ENCODE measurements around the gene SPAG5.
"Not testable (repeated sequence)": the region's sequence is repeated elsewhere in the genome, so short reads cannot be mapped to it uniquely, and the experiment has no call there.

Gene SPAG5

GRCh38 chr17:28612531-28612930 lies 13.7 kb upstream of the SPAG5 start:
- Histone ChIP-seq H3K27me3 (ENCODE audit: control insufficient read depth, insufficient read depth, low read length, poor library complexity, severe bottlenecking) (no peaks in the 10 kb centered on the region), H3K36me3 (ENCODE audit: control insufficient read depth, insufficient read depth, low read length) (peaks cover 30% of the 10 kb centered on the region), H3K27ac (ENCODE audit: insufficient read depth, low read depth, low read length, poor library complexity, severe bottlenecking) (no peak overlapping the region), H3K4me1 (ENCODE audit: control insufficient read depth, insufficient read depth, low read length) (no peaks in the 10 kb centered on the region), H3K4me3 (ENCODE audit: insufficient read depth, low read depth, low read length) (no peak overlapping the region), H3K9me3 (ENCODE audit: control insufficient read depth, low read length) (no peaks in the 10 kb centered on the region)
- 92 to 98% methylated on average over 2 of the region's 2 CpGs for WGBS, 2 experiments

- H3K36me3 ChIP-seq (ENCODE audit: control insufficient read depth, insufficient read depth, low read length): peaks cover 17% of the 10 kb centered on the region
Measured at GRCh38 chr17:28610376-28610775, 11.6 kb upstream of the SPAG5 start.

DNA sequence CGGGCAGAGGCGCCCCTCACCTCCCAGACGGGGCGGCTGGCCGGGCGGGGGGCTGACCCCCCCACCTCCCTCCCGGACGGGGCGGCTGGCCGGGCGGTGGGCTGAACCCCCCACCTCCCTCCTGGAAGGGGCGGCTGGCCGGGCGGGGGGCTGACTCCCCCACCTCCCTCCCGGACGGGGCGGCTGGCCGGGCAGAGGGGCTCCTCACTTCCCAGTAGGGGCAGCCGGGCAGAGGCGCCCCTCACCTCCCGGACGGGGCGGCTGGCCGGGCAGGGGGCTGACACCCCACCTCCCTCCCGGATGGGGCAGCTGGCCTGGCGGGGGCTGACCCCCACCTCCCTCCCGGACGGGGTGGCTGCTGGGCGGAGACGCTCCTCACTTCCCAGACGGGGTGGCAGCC lies 5.2 kb upstream of the SPAG5 start:
- H3K27me3 ChIP-seq (ENCODE audit: control insufficient read depth, insufficient read depth, low read length, poor library complexity, severe bottlenecking); H3K27ac ChIP-seq (ENCODE audit: insufficient read depth, low read depth, low read length, poor library complexity, severe bottlenecking); H3K4me1 ChIP-seq (ENCODE audit: control insufficient read depth, insufficient read depth, low read length); H3K36me3 ChIP-seq (ENCODE audit: control insufficient read depth, insufficient read depth, low read length); H3K9me3 ChIP-seq (ENCODE audit: control insufficient read depth, low read length); H3K4me3 ChIP-seq (ENCODE audit: insufficient read depth, low read depth, low read length): not testable (repeated sequence)
- WGBS, 2 experiments: 92 to 98% methylated on average over 15 to 29 of the region's 31 CpGs

More at GRCh38 chr17:28610376-28610775, 11.6 kb upstream of the SPAG5 start:
- Histone ChIP-seq H3K4me1 (ENCODE audit: control insufficient read depth, insufficient read depth, low read length) (no peaks in the 10 kb centered on the region), H3K4me3 (ENCODE audit: insufficient read depth, low read depth, low read length) (no peak overlapping the region), H3K27ac (ENCODE audit: insufficient read depth, low read depth, low read length, poor library complexity, severe bottlenecking) (no peak overlapping the region), H3K27me3 (ENCODE audit: control insufficient read depth, insufficient read depth, low read length, poor library complexity, severe bottlenecking) (no peaks in the 10 kb centered on the region), H3K9me3 (ENCODE audit: control insufficient read depth, low read length) (no peaks in the 10 kb centered on the region)
- WGBS, 2 experiments: 94 to 95% methylated on average over 8 of the region's 8 CpGs

- H3K4me3 ChIP-seq (ENCODE audit: insufficient read depth, low read depth, low read length): peak overlapping the region; percentile 87
- H3K4me1 ChIP-seq (ENCODE audit: control insufficient read depth, insufficient read depth, low read length): peaks cover 6% of the 10 kb centered on the region
- no peak overlapping the region for H3K27ac ChIP-seq (ENCODE audit: insufficient read depth, low read depth, low read length, poor library complexity, severe bottlenecking)
- WGBS, 2 experiments: 32 to 37% methylated on average over 40 of the region's 40 CpGs
- peaks cover 9% of the 10 kb centered on the region for H3K36me3 ChIP-seq (ENCODE audit: control insufficient read depth, insufficient read depth, low read length)
- no peaks in the 10 kb centered on the region for H3K9me3 ChIP-seq (ENCODE audit: control insufficient read depth, low read length)
- peaks cover 10% of the 10 kb centered on the region for H3K27me3 ChIP-seq (ENCODE audit: control insufficient read depth, insufficient read depth, low read length, poor library complexity, severe bottlenecking)
Measured at GRCh38 chr17:28599311-28600184, 723 bp upstream of the SPAG5 start.

DNA sequence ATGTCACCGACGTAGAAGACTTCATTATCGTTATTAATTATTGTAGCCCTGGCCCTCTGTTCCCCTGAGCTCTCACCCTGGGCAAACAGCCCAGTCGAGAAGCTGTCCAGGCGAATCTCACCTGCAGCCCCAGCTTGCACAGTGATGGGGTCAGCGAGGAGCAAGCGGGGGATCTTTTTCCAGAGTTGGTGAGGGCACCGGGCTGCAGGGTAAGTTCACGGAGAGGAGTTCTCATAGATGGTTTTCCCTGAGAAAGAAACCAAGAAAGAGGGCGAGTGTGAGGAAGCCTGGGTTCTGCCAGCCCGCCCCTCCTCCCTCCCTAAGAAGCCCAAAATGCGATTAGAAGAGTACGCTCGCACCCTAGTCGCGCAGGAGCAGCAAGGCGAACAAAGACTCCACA lies 436 bp downstream of the SPAG5 start:
- Histone ChIP-seq H3K27me3 (ENCODE audit: control insufficient read depth, insufficient read depth, low read length, poor library complexity, severe bottlenecking) (peaks cover 10% of the 10 kb centered on the region), H3K9me3 (ENCODE audit: control insufficient read depth, low read length) (no peaks in the 10 kb centered on the region), H3K4me1 (ENCODE audit: control insufficient read depth, insufficient read depth, low read length) (peaks cover 6% of the 10 kb centered on the region), H3K4me3 (ENCODE audit: insufficient read depth, low read depth, low read length) (peak overlapping the region; percentile 87), H3K36me3 (ENCODE audit: control insufficient read depth, insufficient read depth, low read length) (peaks cover 10% of the 10 kb centered on the region), H3K27ac (ENCODE audit: insufficient read depth, low read depth, low read length, poor library complexity, severe bottlenecking) (peak overlapping the region; percentile 27)
- WGBS, 2 experiments: 5 to 6% methylated on average over 17 of the region's 17 CpGs

DNA sequence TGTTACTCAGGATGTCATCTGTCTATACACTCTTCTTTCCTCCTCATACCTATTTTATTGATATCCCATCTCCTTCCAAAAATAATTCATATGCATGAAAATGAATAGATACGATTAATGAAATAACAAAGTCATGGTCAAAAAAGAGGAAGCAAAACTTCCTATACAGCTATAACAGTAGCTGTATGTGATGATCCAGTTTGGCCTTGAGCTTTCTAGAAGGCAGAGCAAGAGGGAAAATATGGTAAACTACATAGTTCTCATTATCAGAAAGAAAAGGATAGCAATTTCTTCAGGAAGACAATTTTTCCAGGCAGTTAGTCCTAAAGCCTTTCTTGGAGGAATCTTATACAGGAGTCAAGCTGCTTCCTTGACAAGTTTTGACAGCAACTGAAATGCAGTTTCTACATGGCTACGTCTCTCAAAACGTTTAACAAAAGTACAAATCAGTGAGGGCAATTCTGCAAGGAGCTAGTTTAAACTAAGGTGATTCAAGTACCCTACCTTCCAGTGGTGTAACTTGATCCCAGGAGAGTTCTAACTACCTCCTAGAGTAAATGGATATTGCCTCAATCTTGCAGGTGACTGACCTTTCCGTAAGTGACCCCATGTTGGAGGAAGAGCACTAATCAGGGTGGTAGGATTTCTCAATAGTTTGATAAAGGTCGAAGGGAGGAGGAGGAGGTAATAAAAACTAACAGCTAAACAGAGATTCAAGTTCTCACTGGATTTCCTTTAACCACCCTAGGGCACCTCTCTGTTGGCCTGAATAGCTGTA lies 1.0 kb downstream of the SPAG5 start:
- no peak overlapping the region for H3K27ac ChIP-seq (ENCODE audit: insufficient read depth, low read depth, low read length, poor library complexity, severe bottlenecking)
- H3K9me3 ChIP-seq (ENCODE audit: control insufficient read depth, low read length): no peaks in the 10 kb centered on the region
- 43 to 62% methylated on average over 4 of the region's 5 CpGs for WGBS, 2 experiments
- H3K36me3 ChIP-seq (ENCODE audit: control insufficient read depth, insufficient read depth, low read length): peaks cover 16% of the 10 kb centered on the region
- peaks cover 6% of the 10 kb centered on the region for H3K4me1 ChIP-seq (ENCODE audit: control insufficient read depth, insufficient read depth, low read length)
- peak overlapping the region; percentile 87 for H3K4me3 ChIP-seq (ENCODE audit: insufficient read depth, low read depth, low read length)
- H3K27me3 ChIP-seq (ENCODE audit: control insufficient read depth, insufficient read depth, low read length, poor library complexity, severe bottlenecking): peaks cover 10% of the 10 kb centered on the region

DNA sequence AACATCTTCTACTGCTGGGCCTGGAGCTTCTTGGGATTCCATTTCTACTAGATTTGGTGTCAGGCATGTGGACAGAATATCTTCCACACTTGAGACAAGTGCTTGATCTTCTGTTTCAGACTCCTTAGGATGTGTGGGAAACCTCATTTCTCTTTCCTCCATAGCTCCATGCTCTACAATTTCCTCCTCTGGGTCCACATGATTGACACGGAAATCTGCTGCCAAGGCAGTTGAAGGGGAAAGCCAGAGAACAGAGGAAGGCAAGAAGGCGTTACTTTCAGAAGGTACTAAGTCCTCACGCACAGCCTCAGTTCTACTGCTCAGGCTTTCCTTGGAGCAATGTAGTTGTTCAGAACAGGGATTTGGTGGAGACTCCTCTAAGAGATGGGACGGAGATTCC lies 6.6 kb downstream of the SPAG5 start:
- H3K27me3 ChIP-seq (ENCODE audit: control insufficient read depth, insufficient read depth, low read length, poor library complexity, severe bottlenecking): no peaks in the 10 kb centered on the region
- H3K9me3 ChIP-seq (ENCODE audit: control insufficient read depth, low read length): no peaks in the 10 kb centered on the region
- 96 to 98% methylated on average over 4 of the region's 4 CpGs for WGBS, 2 experiments
- no peak overlapping the region for H3K4me3 ChIP-seq (ENCODE audit: insufficient read depth, low read depth, low read length)
- no peak overlapping the region for H3K27ac ChIP-seq (ENCODE audit: insufficient read depth, low read depth, low read length, poor library complexity, severe bottlenecking)
- no peaks in the 10 kb centered on the region for H3K4me1 ChIP-seq (ENCODE audit: control insufficient read depth, insufficient read depth, low read length)
- peaks cover 66% of the 10 kb centered on the region for H3K36me3 ChIP-seq (ENCODE audit: control insufficient read depth, insufficient read depth, low read length)

GRCh38 chr17:28585851-28586250 lies 13.0 kb downstream of the SPAG5 start:
- 95 to 100% methylated on average over 2 to 3 of the region's 3 CpGs for WGBS, 2 experiments
- H3K4me1 ChIP-seq (ENCODE audit: control insufficient read depth, insufficient read depth, low read length): no peaks in the 10 kb centered on the region
- no peak overlapping the region for H3K27ac ChIP-seq (ENCODE audit: insufficient read depth, low read depth, low read length, poor library complexity, severe bottlenecking)
- no peaks in the 10 kb centered on the region for H3K9me3 ChIP-seq (ENCODE audit: control insufficient read depth, low read length)
- no peak overlapping the region for H3K4me3 ChIP-seq (ENCODE audit: insufficient read depth, low read depth, low read length)
- H3K27me3 ChIP-seq (ENCODE audit: control insufficient read depth, insufficient read depth, low read length, poor library complexity, severe bottlenecking): no peaks in the 10 kb centered on the region
- H3K36me3 ChIP-seq (ENCODE audit: control insufficient read depth, insufficient read depth, low read length): peaks cover 77% of the 10 kb centered on the region

GRCh38 chr17:28584434-28584833 lies 14.4 kb downstream of the SPAG5 start:
- H3K9me3 ChIP-seq (ENCODE audit: control insufficient read depth, low read length): no peaks in the 10 kb centered on the region
- peaks cover 76% of the 10 kb centered on the region for H3K36me3 ChIP-seq (ENCODE audit: control insufficient read depth, insufficient read depth, low read length)
- WGBS, 2 experiments: 77% methylated on average over 3 of the region's 3 CpGs
- H3K4me1 ChIP-seq (ENCODE audit: control insufficient read depth, insufficient read depth, low read length): no peaks in the 10 kb centered on the region
- H3K4me3 ChIP-seq (ENCODE audit: insufficient read depth, low read depth, low read length): no peak overlapping the region
- no peaks in the 10 kb centered on the region for H3K27me3 ChIP-seq (ENCODE audit: control insufficient read depth, insufficient read depth, low read length, poor library complexity, severe bottlenecking)
- no peak overlapping the region for H3K27ac ChIP-seq (ENCODE audit: insufficient read depth, low read depth, low read length, poor library complexity, severe bottlenecking)

DNA sequence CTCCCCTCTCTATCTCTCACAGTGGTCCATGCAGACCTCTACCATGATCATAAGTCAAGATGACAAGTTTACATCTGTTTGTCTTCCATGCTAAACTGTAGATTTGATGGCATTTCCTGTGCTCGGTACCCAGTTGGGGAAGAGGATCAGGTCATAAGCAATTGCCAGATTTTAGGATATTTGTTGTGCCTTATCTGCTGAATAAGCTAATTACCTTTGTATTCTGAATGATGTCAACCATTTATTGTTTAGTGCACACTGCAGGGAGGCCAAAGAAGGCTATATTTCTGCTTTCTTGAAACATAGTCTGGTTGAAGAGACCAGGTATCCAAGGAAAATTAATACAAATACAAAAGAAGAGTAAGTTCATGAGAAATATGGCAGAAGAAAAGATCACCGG lies 16.3 kb downstream of the SPAG5 start:
- 94 to 95% methylated on average over 2 of the region's 2 CpGs for WGBS, 2 experiments
- Histone ChIP-seq H3K9me3 (ENCODE audit: control insufficient read depth, low read length) (no peaks in the 10 kb centered on the region), H3K27me3 (ENCODE audit: control insufficient read depth, insufficient read depth, low read length, poor library complexity, severe bottlenecking) (no peaks in the 10 kb centered on the region), H3K36me3 (ENCODE audit: control insufficient read depth, insufficient read depth, low read length) (peaks cover 75% of the 10 kb centered on the region), H3K27ac (ENCODE audit: insufficient read depth, low read depth, low read length, poor library complexity, severe bottlenecking) (no peak overlapping the region), H3K4me1 (ENCODE audit: control insufficient read depth, insufficient read depth, low read length) (no peaks in the 10 kb centered on the region), H3K4me3 (ENCODE audit: insufficient read depth, low read depth, low read length) (no peak overlapping the region)
